Measurements from ENCODE around the gene TEX28.
"Not testable (repeated sequence)": the region's sequence is repeated elsewhere in the genome, so short reads cannot be mapped to it uniquely, and the experiment has no call there.

TEX28 gene, protein sequence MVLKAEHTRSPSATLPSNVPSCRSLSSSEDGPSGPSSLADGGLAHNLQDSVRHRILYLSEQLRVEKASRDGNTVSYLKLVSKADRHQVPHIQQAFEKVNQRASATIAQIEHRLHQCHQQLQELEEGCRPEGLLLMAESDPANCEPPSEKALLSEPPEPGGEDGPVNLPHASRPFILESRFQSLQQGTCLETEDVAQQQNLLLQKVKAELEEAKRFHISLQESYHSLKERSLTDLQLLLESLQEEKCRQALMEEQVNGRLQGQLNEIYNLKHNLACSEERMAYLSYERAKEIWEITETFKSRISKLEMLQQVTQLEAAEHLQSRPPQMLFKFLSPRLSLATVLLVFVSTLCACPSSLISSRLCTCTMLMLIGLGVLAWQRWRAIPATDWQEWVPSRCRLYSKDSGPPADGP

DNA sequence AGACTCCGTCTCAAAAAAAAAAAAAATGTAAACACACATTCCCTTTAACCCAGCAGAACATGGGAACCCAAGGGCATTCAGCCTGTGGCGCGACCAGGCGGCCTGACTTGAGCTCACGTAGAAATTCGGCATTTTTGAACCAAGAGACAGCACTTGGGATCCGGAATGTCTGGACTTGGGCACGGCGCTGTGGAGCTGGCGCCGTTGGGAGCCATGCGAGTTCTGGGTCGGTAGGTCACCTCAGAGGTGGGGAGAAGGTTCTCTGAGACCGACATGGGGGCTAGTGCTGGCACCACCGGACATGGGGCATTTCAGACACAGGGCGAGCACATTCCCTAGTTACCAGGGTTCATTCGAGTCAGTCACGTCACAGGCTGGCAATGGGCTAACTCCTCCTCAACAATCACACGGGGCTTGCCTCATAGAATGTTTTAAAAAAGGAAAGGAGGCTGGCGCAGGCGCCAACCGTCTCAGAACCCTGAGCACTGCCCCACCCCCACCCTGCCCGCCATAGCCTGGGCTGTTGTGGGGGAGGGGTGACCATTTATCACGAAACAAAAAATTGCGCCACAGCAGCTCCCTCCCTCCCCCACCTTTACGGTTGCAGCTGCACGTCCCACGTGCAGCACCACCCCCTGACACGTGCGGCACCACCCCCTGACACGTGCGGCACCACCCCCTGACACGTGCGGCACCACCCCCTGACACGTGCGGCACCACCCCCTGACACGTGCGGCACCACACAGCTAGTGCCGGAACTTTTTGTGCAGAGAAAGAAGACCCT, at the start of gene TEX28:
Gene TEX28, minus strand, starts transcription at position 334 of the 784 bp plus-strand sequence. CDS start 3,007 bp downstream, outside the sequence.
- DNase-seq (ENCODE audit: low read depth): no peak

DNA sequence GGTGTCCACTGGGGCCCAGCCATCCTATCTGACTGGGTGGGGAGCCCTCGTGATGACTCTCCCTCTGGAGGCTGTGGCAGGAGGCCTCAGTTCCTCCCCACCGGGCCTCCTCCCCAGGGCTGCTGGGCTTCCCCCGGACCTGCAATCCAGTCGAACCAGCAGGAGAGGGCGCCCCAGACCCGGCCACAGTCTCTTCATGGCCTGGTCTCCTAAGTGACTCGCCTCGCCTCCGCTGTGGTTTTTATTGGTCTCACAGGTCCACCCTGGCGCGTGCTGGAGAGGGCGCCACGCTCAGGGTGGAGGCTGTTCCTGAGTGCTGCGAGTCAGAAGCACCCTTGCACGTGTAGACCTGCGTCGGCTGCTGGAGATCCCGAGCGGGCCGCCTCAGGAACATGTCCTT, 48.7 kb upstream of the TEX28 start:
- not testable (repeated sequence) for DNase-seq (ENCODE audit: low read depth)

DNA sequence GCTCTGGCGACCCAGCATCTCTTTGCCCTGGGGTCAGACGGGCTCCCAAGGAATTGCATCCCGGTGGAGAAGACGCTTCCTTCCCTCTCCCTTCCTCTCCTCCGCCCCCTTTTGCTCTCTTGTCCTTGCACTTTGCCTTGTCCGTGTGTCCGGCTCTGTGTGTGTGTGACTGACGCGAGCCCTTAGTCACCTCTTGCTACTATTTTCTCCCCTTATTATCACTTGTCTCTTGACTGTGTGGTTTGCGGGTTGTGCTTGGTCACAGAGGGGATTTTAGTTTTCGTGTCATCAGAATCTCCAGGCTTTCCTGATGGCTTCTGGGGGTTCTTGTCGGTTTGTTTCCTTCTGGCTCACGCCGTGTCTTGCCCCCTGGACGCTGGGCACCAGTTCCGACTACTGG, 48.1 kb upstream of the TEX28 start:
- DNase-seq (ENCODE audit: low read depth): not testable (repeated sequence)

DNA sequence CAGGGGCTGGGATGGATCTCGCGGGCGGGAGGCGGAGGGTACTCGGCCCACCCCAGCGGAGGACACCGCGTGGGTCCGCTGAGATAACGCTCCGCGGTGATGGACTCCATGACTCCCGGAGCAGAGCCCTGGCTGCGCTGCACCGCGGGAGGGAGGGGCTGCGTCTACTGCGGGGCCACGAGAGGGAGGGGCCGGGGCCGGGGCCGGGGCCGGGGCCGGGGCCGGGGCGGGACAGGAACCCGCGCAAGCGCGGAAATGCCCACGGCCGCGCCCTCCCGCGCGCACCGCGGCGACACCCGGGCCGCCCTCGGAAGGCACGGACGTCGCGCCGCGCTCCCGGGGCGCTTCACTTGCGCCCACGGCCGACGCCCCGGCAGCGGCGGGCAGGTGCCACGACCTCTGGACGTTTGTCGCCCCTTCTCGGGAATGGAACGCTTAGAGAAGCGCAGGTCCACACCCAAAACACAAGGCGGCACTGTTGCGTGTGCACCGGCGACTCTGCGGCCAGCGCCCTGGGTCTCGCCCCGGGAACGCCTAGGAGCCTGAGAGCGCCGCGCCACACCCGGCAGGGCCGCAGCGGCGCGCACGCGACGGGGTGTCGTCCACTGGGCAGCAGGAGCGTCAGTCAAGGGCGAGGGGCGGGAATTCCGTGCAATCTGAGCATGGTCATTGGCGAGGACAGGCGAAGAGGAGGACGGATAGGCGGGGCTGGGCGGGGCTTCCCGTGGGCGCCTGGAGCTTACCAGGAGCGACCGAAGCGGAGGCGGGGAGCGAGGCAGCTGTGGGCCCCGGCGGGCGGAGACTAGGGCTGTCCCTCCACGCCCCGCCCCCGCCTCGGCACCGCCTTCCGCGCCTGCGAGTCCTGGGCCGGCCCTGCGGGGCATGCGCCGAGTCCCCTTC, 46.7 kb upstream of the TEX28 start:
- not testable (repeated sequence) for DNase-seq (ENCODE audit: low read depth)

DNA sequence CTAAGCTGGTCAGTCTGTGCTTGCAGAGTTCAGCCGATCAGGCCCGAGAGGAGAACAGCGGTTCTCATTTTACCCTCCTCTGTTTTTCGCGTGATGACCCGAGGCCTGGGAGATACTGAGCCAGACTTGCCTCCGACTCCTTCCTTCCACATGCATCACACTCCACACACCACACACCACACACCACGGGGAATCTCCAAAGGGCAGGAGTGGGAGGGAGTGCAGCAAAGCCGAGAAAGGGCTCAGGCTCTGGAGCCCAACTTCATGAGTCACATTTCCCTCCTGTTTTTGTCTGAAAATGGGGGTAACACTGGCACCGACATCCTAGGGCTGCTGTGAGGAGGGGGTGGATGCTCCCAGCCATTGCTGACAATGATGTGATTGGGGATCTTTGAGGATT, 39.6 kb upstream of the TEX28 start:
- DNase-seq (ENCODE audit: low read depth): no peak

DNA sequence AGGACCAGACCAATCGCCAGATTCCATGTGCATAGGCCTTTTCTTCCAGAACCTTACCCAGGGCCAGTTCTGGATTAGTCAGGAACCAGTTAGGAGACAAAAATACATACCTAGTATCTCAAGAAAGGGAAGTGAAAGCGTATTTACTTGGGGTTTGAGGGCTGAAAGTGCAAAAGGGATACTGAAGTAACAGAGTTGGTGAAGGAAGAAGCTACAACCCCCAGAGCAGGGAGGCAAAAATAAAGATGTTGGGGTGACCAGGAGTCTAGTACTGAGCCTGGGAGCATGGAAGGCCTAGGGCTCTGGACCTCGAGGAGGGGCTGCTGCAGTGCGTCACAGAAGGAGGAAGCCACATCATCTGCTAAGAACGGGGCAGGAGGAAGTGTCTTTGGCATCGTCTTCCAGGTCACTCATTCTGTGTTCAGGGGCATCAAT, 38.9 kb upstream of the TEX28 start:
- DNase-seq (ENCODE audit: low read depth): no peak

DNA sequence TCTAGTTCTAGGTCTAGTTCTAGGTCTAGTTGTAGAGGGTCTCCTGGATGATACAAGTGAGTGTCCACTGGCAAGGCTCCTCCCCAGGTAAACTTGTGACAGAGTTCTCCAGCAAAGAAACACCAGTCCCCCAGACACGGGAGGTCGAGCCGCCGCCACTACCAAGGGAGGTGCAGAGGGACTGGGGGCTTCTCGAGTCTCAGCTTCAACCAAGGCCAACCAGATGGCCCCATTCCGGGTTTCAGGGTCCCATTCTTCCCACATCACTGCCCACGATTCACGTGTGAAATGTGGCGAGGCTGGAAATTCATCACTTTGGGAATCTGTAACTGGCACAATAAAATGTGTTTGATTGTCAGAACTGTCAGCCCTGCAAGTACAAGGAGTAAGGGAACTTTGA, 38.2 kb upstream of the TEX28 start:
- DNase-seq (ENCODE audit: low read depth): no peak

DNA sequence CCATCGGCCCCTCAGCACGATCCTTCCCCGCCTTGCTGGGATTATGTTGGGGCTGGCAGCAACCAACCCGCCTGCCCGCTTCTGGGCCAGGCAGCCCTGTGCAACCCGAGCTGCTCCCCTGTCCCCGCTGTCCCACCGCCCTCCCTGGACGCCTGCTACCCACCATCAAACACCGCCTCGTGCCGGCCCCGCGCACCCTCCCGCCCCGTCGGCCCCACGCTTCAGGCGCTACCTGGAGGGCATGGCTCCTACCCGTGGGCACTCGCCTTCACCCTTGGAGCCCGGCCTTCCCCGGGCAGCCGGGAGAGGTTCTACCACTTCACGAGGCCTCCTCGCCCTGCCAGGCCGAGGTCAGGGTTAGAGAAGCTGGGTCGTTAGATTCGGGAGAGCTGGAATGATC, 37.6 kb upstream of the TEX28 start:
- DNase-seq (ENCODE audit: low read depth): no peak

DNA sequence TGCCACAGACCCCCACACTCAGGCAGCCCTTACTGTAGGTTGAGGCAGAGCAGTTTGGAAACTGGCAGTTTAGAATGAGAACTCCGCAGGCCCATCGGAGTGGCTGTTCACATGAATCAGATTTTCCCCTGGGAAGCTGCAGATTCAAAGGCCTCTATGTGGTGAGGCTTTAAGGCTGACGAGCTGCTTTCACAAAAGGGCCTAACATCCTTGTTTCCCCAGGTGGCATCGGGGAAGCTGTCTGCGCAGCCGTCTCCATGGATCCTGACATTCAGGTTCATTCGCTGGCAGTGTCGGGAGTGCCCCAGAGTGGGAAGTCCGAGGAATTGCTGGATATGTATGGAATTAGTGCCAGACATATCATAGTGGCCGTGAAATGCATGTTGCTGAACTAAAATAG, 34.4 kb upstream of the TEX28 start:
- no peak for DNase-seq (ENCODE audit: low read depth)

DNA sequence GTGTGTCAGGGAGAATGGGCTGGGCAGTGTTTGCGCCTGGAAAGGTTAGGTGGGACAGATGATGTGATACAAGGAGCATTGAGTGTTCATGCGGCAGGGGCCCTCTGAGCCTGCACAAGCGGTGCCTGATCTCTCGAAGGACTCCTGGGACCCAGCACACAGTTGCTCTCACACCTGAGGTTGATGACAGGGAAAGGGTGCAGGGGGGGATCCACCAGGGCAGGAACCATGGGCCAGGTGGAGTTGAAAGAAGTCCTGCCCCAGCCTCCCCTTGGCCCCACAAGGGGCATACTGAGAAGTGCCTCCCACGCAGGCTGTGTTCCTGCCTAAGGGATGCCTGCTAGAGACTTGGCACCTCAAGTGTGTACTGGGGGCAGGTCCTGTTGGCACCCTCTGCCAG, 33.7 kb upstream of the TEX28 start:
- no peak for DNase-seq (ENCODE audit: low read depth)

DNA sequence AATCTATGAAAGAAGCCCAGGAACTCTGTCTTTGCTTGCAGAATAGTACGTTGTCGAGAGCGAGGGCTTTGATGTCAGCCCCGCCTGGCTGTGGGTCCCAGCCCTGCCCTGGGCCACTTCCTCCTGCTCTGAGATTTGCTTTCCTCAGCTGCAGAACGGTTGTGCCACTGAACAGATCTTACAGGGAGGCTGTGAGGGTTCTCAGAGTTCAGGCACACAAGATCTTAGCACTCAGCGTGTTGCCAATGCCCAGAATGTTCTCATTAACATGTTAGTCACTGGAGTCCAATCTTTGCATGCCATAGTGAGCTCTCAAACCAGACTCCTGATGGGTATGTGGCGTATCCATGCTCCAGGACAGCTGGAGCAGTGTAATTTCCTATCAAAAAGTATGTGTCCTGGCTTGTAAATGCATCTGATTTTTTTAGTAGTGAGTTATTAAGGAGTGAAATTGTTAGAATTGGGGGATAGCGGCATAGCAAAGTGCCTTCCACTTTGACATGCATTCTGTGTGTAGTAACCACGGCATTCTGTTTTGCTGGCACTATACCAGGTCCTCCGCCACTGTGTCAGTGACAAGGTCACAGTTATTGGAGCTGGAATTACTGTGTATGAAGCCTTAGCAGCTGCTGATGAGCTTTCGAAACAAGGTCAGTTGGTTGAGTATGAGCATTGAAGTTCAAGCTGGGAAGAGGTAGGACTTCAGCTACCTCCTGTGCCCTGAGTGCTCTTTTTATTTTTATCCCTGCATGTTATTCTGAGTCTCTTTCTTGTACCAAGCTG, 32.3 kb upstream of the TEX28 start:
- no peak for DNase-seq (ENCODE audit: low read depth)

DNA sequence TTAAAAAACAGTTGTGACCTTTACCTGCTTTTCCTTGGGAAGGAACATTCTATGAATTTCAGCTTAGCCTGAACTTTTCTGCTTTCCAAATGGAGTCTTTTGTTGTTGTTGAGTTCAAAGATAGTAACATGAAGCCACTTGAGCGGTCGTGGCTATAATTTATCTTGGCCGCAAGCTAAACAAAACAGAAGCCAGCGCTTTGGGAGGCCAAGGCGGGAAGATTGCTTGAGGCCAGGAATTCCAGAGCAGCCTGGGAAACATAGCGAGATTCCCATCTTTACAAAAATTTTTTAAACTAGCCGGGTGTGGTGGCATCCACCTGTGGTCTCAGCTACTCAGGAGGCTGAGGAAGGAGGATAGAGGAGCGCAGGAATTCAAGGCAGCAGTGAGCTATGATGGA, 30.6 kb upstream of the TEX28 start:
- no peak for DNase-seq (ENCODE audit: low read depth)

DNA sequence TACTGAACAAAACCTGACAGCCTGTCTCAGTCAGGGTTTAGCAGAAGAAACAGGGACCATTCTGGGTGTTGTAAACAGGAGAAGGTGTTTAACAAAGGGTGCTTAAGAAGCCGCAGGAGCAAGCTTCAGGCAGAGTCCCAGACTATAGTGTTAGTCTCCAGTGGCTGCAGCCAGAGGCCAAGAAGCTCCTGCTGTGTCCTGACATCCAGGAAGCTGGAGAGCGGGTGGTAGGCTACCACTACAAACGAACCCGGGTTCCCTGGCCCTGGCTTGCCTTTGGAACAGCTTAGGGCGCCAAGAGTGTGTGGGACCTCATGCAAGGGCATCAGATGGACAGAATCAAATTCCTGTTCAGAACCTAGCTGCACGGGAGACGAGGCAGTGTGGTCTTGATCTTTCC, 28.6 kb upstream of the TEX28 start:
- DNase-seq (ENCODE audit: low read depth): no peak

DNA sequence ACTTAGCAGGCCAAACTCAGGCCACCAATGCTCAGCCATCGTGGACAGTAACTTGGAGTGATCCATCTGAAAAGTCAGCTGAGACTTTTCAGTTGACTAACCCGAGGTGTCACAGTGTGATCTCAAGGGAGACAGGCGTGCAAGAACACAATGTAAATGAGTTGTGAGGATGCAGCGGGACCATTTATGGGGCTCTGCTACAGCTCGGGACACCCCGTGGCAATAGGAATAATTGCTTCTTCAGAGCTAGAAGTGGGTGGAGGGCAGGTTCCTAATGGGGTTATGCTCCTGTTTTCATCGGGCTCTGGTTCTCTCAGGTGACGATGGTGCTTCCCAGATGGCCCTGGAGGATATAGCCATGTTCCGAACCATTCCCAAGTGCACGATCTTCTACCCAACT, 28.0 kb upstream of the TEX28 start:
- DNase-seq (ENCODE audit: low read depth): no peak

DNA sequence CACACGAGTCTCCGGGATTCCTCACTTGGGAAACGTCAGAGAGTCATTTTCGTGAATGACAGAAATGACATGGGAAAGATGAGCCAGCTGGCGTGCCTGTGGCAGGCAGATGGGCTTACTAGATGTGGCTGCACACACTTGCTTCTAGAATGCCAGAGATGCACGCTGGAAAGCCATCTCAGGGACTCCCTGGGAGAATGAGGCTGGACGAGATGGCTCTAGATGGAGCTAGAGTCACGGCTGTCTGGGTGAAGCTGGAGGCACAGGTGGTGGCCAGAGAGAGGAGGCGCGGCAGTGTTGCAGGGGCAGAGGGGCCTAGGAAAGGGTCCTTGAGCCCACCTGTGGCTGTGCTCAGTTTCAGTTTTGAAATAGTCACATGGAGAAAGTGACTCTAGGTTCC, 26.7 kb upstream of the TEX28 start:
- no peak for DNase-seq (ENCODE audit: low read depth)

DNA sequence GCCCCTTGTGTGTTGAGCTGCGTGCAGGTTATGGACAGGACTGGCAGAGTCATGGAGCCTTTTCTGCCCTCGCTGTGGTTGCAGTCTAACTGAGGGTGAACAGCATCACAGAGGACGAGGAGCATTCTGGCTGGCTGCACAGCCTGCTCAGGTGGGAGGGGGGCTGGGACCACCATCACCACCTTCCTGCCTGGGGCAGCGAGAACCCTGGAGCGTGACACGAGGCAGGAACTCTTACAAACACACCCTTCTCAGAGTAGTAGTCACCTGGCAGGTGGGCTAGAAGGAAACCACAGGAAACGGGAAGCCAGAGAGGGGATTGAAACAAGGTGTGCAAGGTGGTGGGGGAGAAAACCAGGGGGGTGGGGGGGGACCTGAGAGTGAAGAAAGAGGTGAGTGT, 26.2 kb upstream of the TEX28 start:
- DNase-seq (ENCODE audit: low read depth): no peak

DNA sequence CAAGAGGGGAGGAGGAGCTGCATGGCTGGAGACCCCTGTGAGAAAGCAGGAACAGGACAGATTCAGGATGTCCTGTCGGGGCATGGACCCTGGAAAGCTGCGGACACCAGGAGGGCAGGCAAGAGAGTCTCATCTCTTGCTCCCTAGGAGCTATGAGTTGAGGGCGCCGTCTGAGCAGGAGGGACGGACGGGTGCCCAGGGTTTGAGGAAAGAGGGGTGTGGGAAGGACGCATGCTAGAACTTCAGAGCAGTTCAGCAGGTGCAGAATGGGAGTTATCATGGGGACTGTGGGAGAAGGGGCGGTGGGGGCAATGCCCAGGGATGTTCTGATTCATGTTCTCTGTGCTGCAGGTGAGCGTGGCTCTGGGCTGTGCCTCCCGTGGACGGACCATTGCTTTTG, 25.5 kb upstream of the TEX28 start:
- DNase-seq (ENCODE audit: low read depth): no peak

DNA sequence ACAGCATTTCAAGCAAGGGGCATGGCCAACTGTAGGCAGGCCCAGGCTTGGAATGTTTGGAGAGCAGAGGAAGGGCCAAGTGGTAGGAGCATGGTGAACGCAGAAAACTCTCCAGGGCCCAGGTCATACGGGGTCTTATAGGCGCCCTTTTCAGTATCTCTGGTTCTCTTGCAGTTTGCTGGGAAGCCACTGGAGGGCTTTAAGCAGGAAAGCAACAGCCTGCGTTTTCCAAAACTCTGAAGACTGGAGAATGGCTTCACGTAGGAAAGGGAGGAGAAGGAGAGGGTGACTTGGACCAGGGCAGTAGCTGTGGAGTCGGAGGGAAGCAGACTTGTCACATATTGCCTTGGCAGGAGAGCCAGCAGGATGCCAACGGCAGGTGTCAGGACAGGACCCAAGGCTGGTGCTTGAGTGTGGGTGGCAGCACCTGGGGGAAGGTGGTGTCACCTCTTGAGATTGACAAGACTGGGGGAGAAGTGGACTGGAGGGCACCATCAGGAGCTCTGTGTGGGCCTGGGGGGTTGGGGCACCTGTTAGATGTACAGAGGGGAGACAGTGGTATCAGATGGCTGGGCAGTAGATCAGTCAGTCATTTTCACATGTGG, 22.6 kb upstream of the TEX28 start:
- DNase-seq (ENCODE audit: low read depth): no peak

DNA sequence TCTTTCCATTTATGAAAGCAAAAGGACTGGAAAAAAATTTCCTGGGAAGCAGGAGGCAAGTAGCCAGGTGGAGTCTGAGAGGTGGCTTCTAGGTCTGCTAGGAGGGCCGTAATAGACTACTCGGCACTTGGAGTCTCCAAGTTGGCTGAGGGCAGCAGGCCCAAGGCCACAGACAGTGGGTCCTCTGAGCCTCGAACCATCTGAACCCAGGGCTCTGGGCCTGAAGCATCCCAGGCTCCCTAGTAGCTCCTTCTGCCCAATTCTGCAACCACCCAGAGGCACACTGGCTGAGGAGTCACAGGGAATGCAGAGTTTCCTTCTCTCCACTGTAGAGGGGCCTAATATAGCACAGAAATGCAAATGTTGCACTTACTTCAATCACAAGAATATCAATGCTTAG, 20.5 kb upstream of the TEX28 start:
- no peak for DNase-seq (ENCODE audit: low read depth)

DNA sequence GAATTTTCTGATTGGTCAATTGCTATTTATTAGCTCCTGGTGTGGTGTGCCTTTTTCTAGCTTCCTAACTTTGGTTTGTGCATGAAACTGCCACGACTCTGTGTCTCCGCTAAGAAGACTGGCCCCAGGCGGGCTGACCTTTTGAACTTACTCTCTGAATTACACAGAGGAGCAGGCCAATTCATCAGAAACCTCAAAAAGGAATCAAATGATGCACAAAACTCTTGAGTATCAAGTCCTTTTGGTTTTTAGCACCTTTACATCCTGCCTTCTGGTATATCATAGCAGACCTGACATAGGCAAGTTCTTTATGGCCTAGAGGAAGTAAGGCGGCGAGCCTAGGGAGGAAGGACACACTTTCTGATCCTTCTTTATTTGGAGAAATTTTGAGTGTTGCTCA, 18.2 kb upstream of the TEX28 start:
- no peak for DNase-seq (ENCODE audit: low read depth)

DNA sequence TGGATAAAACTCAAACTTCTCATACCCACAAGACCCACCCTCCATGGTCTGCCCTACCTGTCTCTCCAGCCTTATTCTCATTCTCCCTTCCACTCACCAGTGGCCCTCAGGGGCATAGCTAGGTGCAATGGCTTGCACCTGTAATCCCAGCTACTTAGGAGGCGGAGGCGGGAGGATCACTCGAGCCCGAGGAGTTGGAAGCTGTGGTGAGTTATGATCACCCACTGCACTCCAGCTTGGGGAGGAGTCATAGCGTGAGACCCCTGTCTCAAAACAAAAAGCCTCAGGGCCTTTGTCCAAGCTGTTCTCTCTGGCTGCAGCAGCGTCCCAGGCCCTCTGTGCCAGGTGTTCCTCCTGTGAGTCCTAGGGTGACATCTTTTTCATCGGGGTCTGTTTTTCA, 17.2 kb upstream of the TEX28 start:
- no peak for DNase-seq (ENCODE audit: low read depth)

Measured in activated T-helper 9 cell treated with anti-CD3 and anti-CD28 coated beads, Interleukin-2, amount 50 U/mL, for 16 hours (primary cell).